Measurements from ENCODE around the gene DOLPP1. TPM values are rescaled to one million over a fixed set of nuclear protein-coding genes. Genes with fewer than 3 reads are reported as not detected.

Gene DOLPP1
- total and polyA plus RNA-seq, 2 of the 13 experiments (the other 11 are each of a cell fraction or from before 2014, with no cell fraction given), result 21.0 to 34.1 TPM

GRCh38 chr9:129110740-129111527 lies 30.0 kb downstream of the DOLPP1 start, which contains the start of the genes CRAT and PTPA (continued):
- peak; percentile 39; the same call in 1 of the 2 replicates for TF ChIP-seq ZNF749 (CRISPR knock-in tag; IDR thresholded peaks at IDR 0.05; ENCODE audit: borderline replicate concordance)
- peak; percentile 61 for TF ChIP-seq PHF20 (CRISPR knock-in tag; IDR thresholded peaks at IDR 0.05)
- TF ChIP-seq SSRP1 (CRISPR knock-in tag; IDR thresholded peaks at IDR 0.05), result peak; percentile 99
- TF ChIP-seq DR1 (CRISPR knock-in tag; IDR thresholded peaks at IDR 0.05), result peak; percentile 30
- peak; percentile 61 for TF ChIP-seq ASH2L (IDR thresholded peaks at IDR 0.05; ENCODE audit: insufficient read length, low read depth, low read length)
- TF ChIP-seq MAZ (IDR thresholded peaks at IDR 0.05; ENCODE audit: borderline replicate concordance, low read depth, low read length), result peak; percentile 32; the same call in 1 of the 2 replicates
- peak; percentile 64 for TF ChIP-seq MAZ (CRISPR knock-in tag; IDR thresholded peaks at IDR 0.05; ENCODE audit: low read depth)
- peak; percentile 59; the same call in 1 of the 2 replicates for TF ChIP-seq FOSL2 (CRISPR knock-in tag; IDR thresholded peaks at IDR 0.05)
- TF ChIP-seq ZNF616 (CRISPR knock-in tag; IDR thresholded peaks at IDR 0.05; ENCODE audit: low read depth), result peak; percentile 52; the same call in 1 of the 2 replicates
- TF ChIP-seq GPN1 (CRISPR knock-in tag; IDR thresholded peaks at IDR 0.05; ENCODE audit: borderline replicate concordance), result no peak
- TF ChIP-seq BCL6 (CRISPR knock-in tag; IDR thresholded peaks at IDR 0.05), result no peak
- no peak for TF ChIP-seq ZNF598 (CRISPR knock-in tag; IDR thresholded peaks at IDR 0.05; ENCODE audit: borderline replicate concordance)
- peak; percentile 82; the same call in 1 of the 2 replicates for TF ChIP-seq ZNF558 (CRISPR knock-in tag; IDR thresholded peaks at IDR 0.05; ENCODE audit: borderline replicate concordance)
- TF ChIP-seq NAIF1 (CRISPR knock-in tag; IDR thresholded peaks at IDR 0.05; ENCODE audit: borderline replicate concordance), result 0 out of 2 replicates have a peak, but pooled peaks have one; percentile 11
- 0 out of 2 replicates have a peak, but pooled peaks have one; percentile 34 for TF ChIP-seq ZMAT3 (CRISPR knock-in tag; conservative IDR thresholded peaks at IDR 0.05)
- no peak for TF ChIP-seq TEAD2 (CRISPR knock-in tag; IDR thresholded peaks at IDR 0.05)
- 0 out of 2 replicates have a peak, but pooled peaks have one; percentile 1 for TF ChIP-seq SRF (IDR thresholded peaks at IDR 0.05; ENCODE audit: low read depth, low read length)
- TF ChIP-seq REST (IDR thresholded peaks at IDR 0.05; ENCODE audit: borderline replicate concordance in 1 of 2, low read depth in 1 of 2, low read length in 2 of 2), result peak in 1 of 2 experiments; percentile 66; a peak in 1 of 4 replicates
- peak; percentile 57; the same call in 1 of the 2 replicates for TF ChIP-seq ZBTB14 (CRISPR knock-in tag; IDR thresholded peaks at IDR 0.05)
- TF ChIP-seq HOMEZ (CRISPR knock-in tag; IDR thresholded peaks at IDR 0.05; ENCODE audit: low read depth), result peak; percentile 40
- peak; percentile 70 for TF ChIP-seq HCFC1 (IDR thresholded peaks at IDR 0.05; ENCODE audit: low read depth, low read length)
- TF ChIP-seq IKZF1 (IDR thresholded peaks at IDR 0.05), result no peak
- 0 out of 2 replicates have a peak, but pooled peaks have one; percentile 7 for TF ChIP-seq ZMYM2 (CRISPR knock-in tag; IDR thresholded peaks at IDR 0.05)
- TF ChIP-seq ZNF317 (CRISPR knock-in tag; IDR thresholded peaks at IDR 0.05), result peak; percentile 68; the same call in 1 of the 2 replicates

Data from HepG2 (cell line).